PC-3 (cell line): ENCODE measurements around the gene NCAPG2. TPM values are rescaled to one million over a fixed set of nuclear protein-coding genes. Genes with fewer than 3 reads are reported as not detected.

Experiments
- ATAC-seq: fragments of 200-7000 bp; cut with Tn5 transposase; 2 replicates; pipeline ENCODE4 v1.9.1; 2020; ENCODE audit warnings: mild to moderate bottlenecking, moderate library complexity
- Bru-seq: library from RNA; stranded (reverse); fragments of 400-500 nt; gene quantifications from one replicate; lab custom pipeline; 2021; lab: Mats Ljungman, UMichigan
- BruChase-seq, 2 experiments: library from RNA; stranded (reverse); fragments of 400-500 nt; gene quantifications; one replicate each; lab custom pipeline; 2021; lab: Mats Ljungman, UMichigan
- BruUV-seq: library from RNA; stranded (reverse); fragments of 400-500 nt; replicated peaks from 2 replicates; lab custom pipeline; 2021; lab: Mats Ljungman, UMichigan
- CTCF ChIA-PET: fragments of 300-600 bp; sonication (Branson Sonifier 250); formaldehyde crosslinking; loops from one replicate; lab custom pipeline; 2022; ENCODE audit warnings: antibody characterized with exemption; lab: Charles Lee
- POLR2A ChIA-PET: fragments of 300-600 bp; sonication (Branson Sonifier 250); formaldehyde crosslinking; loops from one replicate; lab custom pipeline; 2022; ENCODE audit warnings: antibody characterized with exemption; ENCODE audit not compliant: unreplicated experiment; lab: Charles Lee
- DNase-seq: peaks from one replicate; pipeline ENCODE4 v3.0.0-alpha.2; 2015
- H2AFZ ChIP-seq: fragments of 300-600 bp; sonication (generic); 2 replicates; pipeline ENCODE4 v1.6.0; 2016; ENCODE audit warnings: antibody characterized with exemption, low read length
- H3F3A ChIP-seq: fragments of 300-600 bp; sonication (generic); one replicate; pipeline ENCODE4 v1.6.0; 2017; ENCODE audit warnings: antibody characterized with exemption, low read length, control low read depth, mild to moderate bottlenecking; ENCODE audit not compliant: unreplicated experiment
- H3K27ac ChIP-seq: fragments of 300-600 bp; sonication (generic); 2 replicates; pipeline ENCODE4 v1.5.1; 2016; ENCODE audit warnings: mild to moderate bottlenecking, low read length
- H3K27me3 ChIP-seq: fragments of 300-600 bp; sonication (generic); 2 replicates; pipeline ENCODE4 v1.6.1; 2016; ENCODE audit warnings: low read length, mixed read lengths
- H3K36me3 ChIP-seq: fragments of 300-600 bp; sonication (generic); 2 replicates; pipeline ENCODE4 v1.6.1; 2016; ENCODE audit warnings: low read depth, mixed run types, low read length, mixed read lengths
- H3K4me1 ChIP-seq: fragments of 300-600 bp; sonication (generic); 2 replicates; pipeline ENCODE4 v1.5.1; 2016; ENCODE audit warnings: low read length; ENCODE audit not compliant: insufficient read depth
- H3K4me2 ChIP-seq: fragments of 300-600 bp; sonication (generic); 2 replicates; pipeline ENCODE4 v1.6.0; 2016; ENCODE audit warnings: low read length
- H3K4me3 ChIP-seq: fragments of 300-600 bp; sonication (generic); 2 replicates; pipeline ENCODE4 v1.5.1; 2016; ENCODE audit warnings: mild to moderate bottlenecking, low read length, mixed read lengths
- H3K79me2 ChIP-seq: fragments of 300-600 bp; sonication (generic); 2 replicates; pipeline ENCODE4 v1.6.1; 2017; ENCODE audit warnings: low read length, mixed read lengths
- H3K9ac ChIP-seq: fragments of 300-600 bp; sonication (generic); 2 replicates; pipeline ENCODE4 v1.6.0; 2016; ENCODE audit warnings: mild to moderate bottlenecking, low read length
- H3K9me2 ChIP-seq: fragments of 300-600 bp; sonication (generic); replicated peaks from 2 replicates; pipeline ENCODE4 v1.6.1; 2016; ENCODE audit warnings: mixed run types, low read length, mixed read lengths
- H3K9me3 ChIP-seq: fragments of 300-600 bp; sonication (generic); 2 replicates; pipeline ENCODE4 v1.6.1; 2016; ENCODE audit warnings: low read length, mixed read lengths
- H4K20me1 ChIP-seq: fragments of 300-600 bp; sonication (generic); 2 replicates; pipeline ENCODE4 v1.6.1; 2016; ENCODE audit warnings: low read length, mixed read lengths
- EZH2 ChIP-seq: fragments of 300-600 bp; sonication (generic); IDR thresholded peaks from one replicate; pipeline ENCODE4 v1.6.1; 2017; ENCODE audit warnings: antibody characterized with exemption, mild to moderate bottlenecking, low read length; ENCODE audit not compliant: unreplicated experiment
- EZH2phosphoT487 ChIP-seq: fragments of 300-600 bp; sonication (generic); IDR thresholded peaks from 2 replicates; pipeline ENCODE4 v1.6.1; 2018; ENCODE audit warnings: mild to moderate bottlenecking, antibody characterized with exemption, low read length, borderline replicate concordance
- intact Hi-C: fragments of 100-400 bp; cut with micrococcal nuclease; formaldehyde crosslinking; loops from 2 replicates; pipeline ENCODE4 v1.9.0; 2023
- long read RNA-seq: library from polyadenylated mRNA; unstranded; transcript quantifications from one replicate; pipeline ENCODE4 v2.0.0, GENCODE V29; 2021; ENCODE audit not compliant: unreplicated experiment
- total RNA-seq: library from RNA; depleted of rRNA; stranded (reverse); fragments of >200 nt; gene quantifications from 2 replicates; pipeline ENCODE4 v1.2.3, GENCODE V29; 2014; rRNA removed
- TF ChIP-seq, protein P1 (sequence below): fragments of 300-600 bp; sonication (generic); conservative IDR thresholded peaks from 2 replicates; pipeline ENCODE4 v1.5.1; 2017; ENCODE audit warnings: antibody characterized with exemption, low read depth, mild to moderate bottlenecking, low read length

The NCAPG2 gene, protein sequence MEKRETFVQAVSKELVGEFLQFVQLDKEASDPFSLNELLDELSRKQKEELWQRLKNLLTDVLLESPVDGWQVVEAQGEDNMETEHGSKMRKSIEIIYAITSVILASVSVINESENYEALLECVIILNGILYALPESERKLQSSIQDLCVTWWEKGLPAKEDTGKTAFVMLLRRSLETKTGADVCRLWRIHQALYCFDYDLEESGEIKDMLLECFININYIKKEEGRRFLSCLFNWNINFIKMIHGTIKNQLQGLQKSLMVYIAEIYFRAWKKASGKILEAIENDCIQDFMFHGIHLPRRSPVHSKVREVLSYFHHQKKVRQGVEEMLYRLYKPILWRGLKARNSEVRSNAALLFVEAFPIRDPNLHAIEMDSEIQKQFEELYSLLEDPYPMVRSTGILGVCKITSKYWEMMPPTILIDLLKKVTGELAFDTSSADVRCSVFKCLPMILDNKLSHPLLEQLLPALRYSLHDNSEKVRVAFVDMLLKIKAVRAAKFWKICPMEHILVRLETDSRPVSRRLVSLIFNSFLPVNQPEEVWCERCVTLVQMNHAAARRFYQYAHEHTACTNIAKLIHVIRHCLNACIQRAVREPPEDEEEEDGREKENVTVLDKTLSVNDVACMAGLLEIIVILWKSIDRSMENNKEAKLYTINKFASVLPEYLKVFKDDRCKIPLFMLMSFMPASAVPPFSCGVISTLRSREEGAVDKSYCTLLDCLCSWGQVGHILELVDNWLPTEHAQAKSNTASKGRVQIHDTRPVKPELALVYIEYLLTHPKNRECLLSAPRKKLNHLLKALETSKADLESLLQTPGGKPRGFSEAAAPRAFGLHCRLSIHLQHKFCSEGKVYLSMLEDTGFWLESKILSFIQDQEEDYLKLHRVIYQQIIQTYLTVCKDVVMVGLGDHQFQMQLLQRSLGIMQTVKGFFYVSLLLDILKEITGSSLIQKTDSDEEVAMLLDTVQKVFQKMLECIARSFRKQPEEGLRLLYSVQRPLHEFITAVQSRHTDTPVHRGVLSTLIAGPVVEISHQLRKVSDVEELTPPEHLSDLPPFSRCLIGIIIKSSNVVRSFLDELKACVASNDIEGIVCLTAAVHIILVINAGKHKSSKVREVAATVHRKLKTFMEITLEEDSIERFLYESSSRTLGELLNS
- 49.2 and 50.2 TPM in 2 replicates for total RNA-seq
- Bru-seq, nascent RNA: percentile 80 among the genes with signal in this experiment
- BruChase-seq, experiment 1, labeled RNA remaining after a 6-hour chase: percentile 75 among the genes with signal in this experiment
- BruChase-seq, experiment 2, labeled RNA remaining after a 2-hour chase: percentile 64 among the genes with signal in this experiment
- long read RNA-seq, transcript NCAPG2-201 (28 exons, 3,930 nt): major isoform, 36 of 72 reads
- long read RNA-seq, partial matches to known transcripts: 11 of 72 reads
- long read RNA-seq, other reads (novel, unspliced or antisense): 23 of 72 reads

DNA sequence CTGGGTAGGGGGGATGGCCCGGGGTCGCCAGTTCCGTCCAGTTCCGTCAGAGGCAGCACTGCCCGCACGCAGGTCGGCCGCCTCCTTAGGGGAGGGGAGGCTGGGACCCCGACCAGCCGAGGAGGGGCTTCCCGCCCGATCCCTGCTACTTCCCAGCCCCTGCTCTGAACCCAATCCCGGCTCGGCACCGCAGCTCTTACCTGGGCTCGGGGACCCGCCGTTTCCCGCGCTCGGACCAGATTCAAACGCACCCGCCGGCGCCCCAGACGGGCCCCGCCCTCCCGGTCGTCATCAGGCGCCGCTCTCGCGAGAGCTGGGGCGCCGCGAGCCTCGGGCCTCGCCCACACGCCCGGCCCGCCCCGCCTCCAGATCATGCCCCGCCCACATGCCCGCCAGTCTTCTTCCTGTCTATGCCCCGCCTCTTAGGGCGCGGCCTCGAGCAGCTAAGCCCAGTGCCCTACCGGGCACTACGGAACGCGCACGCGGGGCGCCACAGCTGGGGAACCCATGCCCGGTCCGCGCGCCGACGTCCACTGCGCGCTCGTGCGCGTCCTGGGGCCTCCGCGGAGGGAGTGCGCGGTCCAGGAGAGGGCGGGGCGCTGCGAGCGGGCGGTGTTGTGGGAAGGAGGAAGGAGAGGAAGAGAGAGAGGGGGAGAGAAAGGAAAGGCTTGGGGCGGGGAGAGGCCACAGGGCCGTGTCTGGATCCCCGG, at the start of gene NCAPG2:
NCAPG2 (minus strand) TSS at position 281 of the 710 bp plus-strand sequence. CDS start 2,905 bp downstream, outside the sequence.
- H4K20me1 ChIP-seq: no peaks in the 10 kb centered on the region; the same call in 1 of the 2 replicates
- POLR2A ChIA-PET: interaction anchor here (0.6 kb wide), 1 partner anchor 154 kb away, joined by 3 read pairs; no protein-coding TSS in a partner anchor
- BruUV-seq: no TSS peak
- CTCF ChIA-PET: interaction anchor here (0.6 to 1.1 kb wide), 2 partner anchors 55 to 195 kb away, joined by 3 read pairs; no protein-coding TSS in a partner anchor
- H3K4me1 ChIP-seq: peaks cover 18% of the 10 kb centered on the region
- peak; percentile 98 for DNase-seq
- peak; percentile 98 for ATAC-seq
- H3K79me2 ChIP-seq: peaks cover 52% of the 10 kb centered on the region
- intact Hi-C loops: loop anchor here (5.0 kb wide), 1 partner anchor 113 kb away; no protein-coding TSS in a partner anchor
- H3K9me3 ChIP-seq: no peaks in the 10 kb centered on the region
- no peaks in the 10 kb centered on the region for H3F3A ChIP-seq
- H3K27me3 ChIP-seq: no peaks in the 10 kb centered on the region
- H3K27ac ChIP-seq: peak within 1 kb of the TSS; percentile 58
- peak within 1 kb of the TSS; percentile 93 for H3K4me2 ChIP-seq
- no peaks in the 10 kb centered on the region for H3K9me2 ChIP-seq
- peaks cover 20% of the 10 kb centered on the region for H3K36me3 ChIP-seq
- peak within 1 kb of the TSS; percentile 81 for H2AFZ ChIP-seq
- H3K4me3 ChIP-seq: peak within 1 kb of the TSS; percentile 99
- TF ChIP-seq, protein P1, sequence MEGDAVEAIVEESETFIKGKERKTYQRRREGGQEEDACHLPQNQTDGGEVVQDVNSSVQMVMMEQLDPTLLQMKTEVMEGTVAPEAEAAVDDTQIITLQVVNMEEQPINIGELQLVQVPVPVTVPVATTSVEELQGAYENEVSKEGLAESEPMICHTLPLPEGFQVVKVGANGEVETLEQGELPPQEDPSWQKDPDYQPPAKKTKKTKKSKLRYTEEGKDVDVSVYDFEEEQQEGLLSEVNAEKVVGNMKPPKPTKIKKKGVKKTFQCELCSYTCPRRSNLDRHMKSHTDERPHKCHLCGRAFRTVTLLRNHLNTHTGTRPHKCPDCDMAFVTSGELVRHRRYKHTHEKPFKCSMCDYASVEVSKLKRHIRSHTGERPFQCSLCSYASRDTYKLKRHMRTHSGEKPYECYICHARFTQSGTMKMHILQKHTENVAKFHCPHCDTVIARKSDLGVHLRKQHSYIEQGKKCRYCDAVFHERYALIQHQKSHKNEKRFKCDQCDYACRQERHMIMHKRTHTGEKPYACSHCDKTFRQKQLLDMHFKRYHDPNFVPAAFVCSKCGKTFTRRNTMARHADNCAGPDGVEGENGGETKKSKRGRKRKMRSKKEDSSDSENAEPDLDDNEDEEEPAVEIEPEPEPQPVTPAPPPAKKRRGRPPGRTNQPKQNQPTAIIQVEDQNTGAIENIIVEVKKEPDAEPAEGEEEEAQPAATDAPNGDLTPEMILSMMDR: no peak
- TF ChIP-seq EZH2 (no peak), EZH2phosphoT487 (no peak)
- peak within 1 kb of the TSS; percentile 99 for H3K9ac ChIP-seq

DNA sequence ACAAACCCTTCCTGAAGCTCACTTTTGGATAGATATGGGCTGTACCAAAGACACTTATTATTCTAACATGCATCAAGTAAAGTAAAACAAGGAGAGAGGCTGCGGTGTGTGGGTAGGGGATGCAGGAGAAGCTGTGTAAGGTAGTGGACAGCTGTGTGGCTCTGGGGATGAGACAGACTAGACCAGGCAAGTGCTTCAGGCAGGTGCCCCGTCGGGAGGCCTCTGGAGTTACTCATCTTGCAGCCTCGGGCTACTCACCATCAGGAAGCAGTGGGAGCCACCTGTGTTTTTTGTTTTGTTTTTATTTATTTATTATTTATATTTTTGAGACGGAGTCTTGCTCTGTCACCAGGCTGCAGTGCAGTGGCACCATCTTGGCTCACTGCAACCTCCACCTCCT, 49.3 kb upstream of the NCAPG2 start:
- intact Hi-C loops: no loop called here
- BruUV-seq: no TSS peak
- CTCF ChIA-PET: no interaction called here

More for the DNA sequence above, 49.3 kb upstream of the NCAPG2 start:
- no peak for TF ChIP-seq EZH2phosphoT487
- no peak for TF ChIP-seq EZH2
- ATAC-seq (no peak), DNase-seq (peak; percentile 4)
- H3K79me2 ChIP-seq: no peaks in the 10 kb centered on the region
- H3K36me3 ChIP-seq: peaks cover 17% of the 10 kb centered on the region; the same call in 1 of the 2 replicates
- H3K27me3 ChIP-seq: no peaks in the 10 kb centered on the region
- POLR2A ChIA-PET: interaction anchor here (0.6 kb wide), 1 partner anchor 95 kb away, joined by 3 read pairs; no protein-coding TSS in a partner anchor
- H2AFZ ChIP-seq: no peak overlapping the region
- H3K9ac ChIP-seq: no peak overlapping the region
- no peak overlapping the region for H3K4me2 ChIP-seq
- no peaks in the 10 kb centered on the region for H4K20me1 ChIP-seq
- H3K4me1 ChIP-seq: peaks cover 9% of the 10 kb centered on the region
- no peaks in the 10 kb centered on the region for H3K9me3 ChIP-seq
- no peak overlapping the region for H3K4me3 ChIP-seq
- no peaks in the 10 kb centered on the region for H3K9me2 ChIP-seq
- no peak overlapping the region for H3K27ac ChIP-seq
- H3F3A ChIP-seq: no peaks in the 10 kb centered on the region
